Measurements from ENCODE around the gene ZFC3H1. TPM values are rescaled to one million over a fixed set of nuclear protein-coding genes. Genes with fewer than 3 reads are reported as not detected.

The ZFC3H1 gene
- total and polyA plus RNA-seq, 12 donors: 6.9 to 26.5 (median 17.2) TPM

DNA sequence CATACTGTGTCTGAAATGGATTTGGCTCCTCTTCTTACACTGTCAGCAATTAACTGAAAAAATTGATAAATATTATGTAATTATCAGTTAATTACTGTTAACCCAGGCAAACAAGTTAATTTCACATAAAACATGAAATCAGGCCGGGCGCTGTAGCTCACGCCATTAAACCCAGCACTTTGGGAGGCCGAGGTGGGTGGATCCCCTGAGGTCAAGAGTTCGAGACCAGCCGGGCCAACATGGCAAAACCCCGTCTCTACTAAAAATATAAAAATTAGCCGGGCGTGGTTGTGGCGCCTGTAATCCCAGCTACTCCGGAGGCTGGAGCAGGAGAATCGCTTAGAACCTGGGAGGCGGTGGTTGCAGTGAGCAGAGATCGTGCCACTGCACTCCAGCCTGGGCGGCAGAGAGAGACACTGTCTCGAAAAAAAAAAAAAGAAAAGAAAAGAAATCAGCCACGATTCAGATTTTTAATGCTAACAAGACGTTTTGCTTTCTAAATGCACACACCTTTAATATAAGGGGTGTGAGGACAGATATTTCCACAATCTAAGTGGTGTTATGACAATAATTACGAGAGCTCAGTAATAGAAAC is 21.8 kb upstream of the ZFC3H1 start:
- Histone ChIP-seq H3K27me3 (no peaks in the 10 kb centered on the region), H3K9me3 (no peaks in the 10 kb centered on the region), H3K36me3 (peaks cover 0 to 9% (median 0%) of the 10 kb centered on the region in 9 donors), H3K27ac (peak overlapping the region; percentile 58 to 96 (median 92)), H3K4me3 (peak overlapping the region; percentile 48 to 78 (median 68)), H3K4me1 (peaks cover 0 to 42% (median 25%) of the 10 kb centered on the region in 9 donors)
- intact Hi-C loops (cut with DNase I): loop anchor here in 5 of 10 donors (2.0 to 5.0 kb wide), 3 partner anchors 21 to 67 kb away; partner anchors contain the start of genes RAB21 (in 2 of the 5) and THAP2 (in 1 of the 5)
- 24 to 27% methylated on average over 19 of the region's 19 CpGs for WGBS, 2 donors
- TF ChIP-seq, protein P1, sequence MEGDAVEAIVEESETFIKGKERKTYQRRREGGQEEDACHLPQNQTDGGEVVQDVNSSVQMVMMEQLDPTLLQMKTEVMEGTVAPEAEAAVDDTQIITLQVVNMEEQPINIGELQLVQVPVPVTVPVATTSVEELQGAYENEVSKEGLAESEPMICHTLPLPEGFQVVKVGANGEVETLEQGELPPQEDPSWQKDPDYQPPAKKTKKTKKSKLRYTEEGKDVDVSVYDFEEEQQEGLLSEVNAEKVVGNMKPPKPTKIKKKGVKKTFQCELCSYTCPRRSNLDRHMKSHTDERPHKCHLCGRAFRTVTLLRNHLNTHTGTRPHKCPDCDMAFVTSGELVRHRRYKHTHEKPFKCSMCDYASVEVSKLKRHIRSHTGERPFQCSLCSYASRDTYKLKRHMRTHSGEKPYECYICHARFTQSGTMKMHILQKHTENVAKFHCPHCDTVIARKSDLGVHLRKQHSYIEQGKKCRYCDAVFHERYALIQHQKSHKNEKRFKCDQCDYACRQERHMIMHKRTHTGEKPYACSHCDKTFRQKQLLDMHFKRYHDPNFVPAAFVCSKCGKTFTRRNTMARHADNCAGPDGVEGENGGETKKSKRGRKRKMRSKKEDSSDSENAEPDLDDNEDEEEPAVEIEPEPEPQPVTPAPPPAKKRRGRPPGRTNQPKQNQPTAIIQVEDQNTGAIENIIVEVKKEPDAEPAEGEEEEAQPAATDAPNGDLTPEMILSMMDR (IDR thresholded peaks at IDR 0.05): no peak
- DNase-seq: no peak
- ATAC-seq: peak in 1 of 8 donors; percentile 35

DNA sequence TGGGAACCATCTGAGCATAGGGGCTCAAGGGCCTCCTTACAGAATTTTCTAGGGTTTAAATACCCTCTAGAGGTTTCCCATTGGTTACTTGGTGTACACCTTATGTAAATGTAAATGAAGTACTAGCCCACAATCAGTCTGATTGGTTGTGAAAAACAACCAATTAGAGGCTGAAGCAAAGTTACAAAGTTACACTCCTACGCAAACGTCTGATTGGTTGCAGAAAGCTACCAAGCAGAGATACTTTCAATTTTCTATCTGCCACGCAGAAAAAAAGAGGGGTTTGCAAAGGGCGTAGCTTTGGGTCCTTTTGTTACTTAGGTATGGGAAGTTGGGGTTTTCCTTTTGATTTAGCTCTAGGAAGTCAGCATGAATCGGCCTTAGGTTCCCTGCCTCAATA is 20.4 kb upstream of the ZFC3H1 start:
- Histone ChIP-seq H3K36me3 (peaks cover 0 to under 1% (median 0%) of the 10 kb centered on the region in 9 donors), H3K9me3 (no peaks in the 10 kb centered on the region), H3K4me3 (peak overlapping the region in 1 of 10 donors; percentile 13), H3K4me1 (peaks cover 0 to 41% (median 25%) of the 10 kb centered on the region in 9 donors), H3K27ac (no peak overlapping the region), H3K27me3 (no peaks in the 10 kb centered on the region)
- WGBS, 2 donors: 69 to 75% methylated on average over 5 of the region's 5 CpGs
- DNase-seq (no peak), ATAC-seq (no peak)
- TF ChIP-seq, protein P1 (IDR thresholded peaks at IDR 0.05): no peak
- intact Hi-C loops (cut with DNase I): loop anchor here in 1 of 10 donors (2.0 kb wide), 1 partner anchor 19 kb away; the partner anchor contains the start of gene THAP2

DNA sequence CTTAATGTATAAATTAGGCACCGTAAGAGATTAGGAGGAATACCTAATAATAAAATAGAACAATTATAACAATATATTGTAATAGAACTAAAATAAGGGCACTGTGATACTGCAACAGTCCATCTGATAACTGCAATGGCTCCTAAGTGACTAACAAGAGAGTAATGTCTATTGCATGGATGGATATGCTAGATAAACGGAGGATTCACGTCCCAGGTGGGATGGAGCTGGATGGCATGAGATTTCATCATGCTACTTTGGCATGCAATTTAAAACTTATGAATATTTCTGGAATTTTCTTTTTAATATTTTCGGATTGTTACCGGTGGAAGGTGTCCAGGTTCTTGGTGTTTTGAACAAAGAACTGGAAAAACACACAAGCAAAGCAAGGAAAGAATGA is 20.0 kb upstream of the ZFC3H1 start:
- TF ChIP-seq, protein P1 (IDR thresholded peaks at IDR 0.05): no peak
- no peak for DNase-seq
- H3K27ac ChIP-seq: no peak overlapping the region
- intact Hi-C loops (cut with DNase I): loop anchor here in 1 of 10 donors (2.0 kb wide), 1 partner anchor 19 kb away; the partner anchor contains the start of gene THAP2
- H3K4me1 ChIP-seq: peaks cover 0 to 37% (median 23%) of the 10 kb centered on the region in 9 donors
- no peaks in the 10 kb centered on the region for H3K9me3 ChIP-seq
- no peaks in the 10 kb centered on the region for H3K27me3 ChIP-seq
- H3K4me3 ChIP-seq: no peak overlapping the region
- peaks cover 0 to 5% (median 0%) of the 10 kb centered on the region in 9 donors for H3K36me3 ChIP-seq
- no peak for ATAC-seq
- 91 to 93% methylated on average over 5 of the region's 5 CpGs for WGBS, 2 donors

DNA sequence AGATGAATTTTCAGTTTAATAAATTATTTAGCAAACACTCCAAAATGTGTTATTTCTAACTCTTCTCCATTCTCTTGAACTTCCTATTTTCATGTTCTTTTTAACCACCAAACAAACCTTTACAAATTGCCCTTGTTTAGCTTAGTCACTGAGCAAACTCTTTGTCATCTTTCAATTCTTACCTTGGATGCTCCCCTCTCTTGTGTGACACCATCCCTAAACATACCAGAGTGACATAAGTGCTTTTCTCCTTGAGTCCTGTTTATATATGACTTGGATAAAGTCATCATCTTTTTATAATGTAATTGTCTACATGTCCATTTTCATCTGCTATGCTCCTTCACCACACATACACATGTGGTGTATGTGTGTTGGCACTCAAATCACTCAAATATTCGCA is 18.8 kb upstream of the ZFC3H1 start:
- TF ChIP-seq, protein P1 (IDR thresholded peaks at IDR 0.05): no peak
- H3K27me3 ChIP-seq: no peaks in the 10 kb centered on the region
- no peak for DNase-seq
- intact Hi-C loops (cut with DNase I): no loop called here
- H3K4me1 ChIP-seq: peaks cover 0 to 26% (median 11%) of the 10 kb centered on the region in 9 donors
- no peak overlapping the region for H3K4me3 ChIP-seq
- no peak overlapping the region for H3K27ac ChIP-seq
- ATAC-seq: no peak
- H3K36me3 ChIP-seq: peaks cover 0 to 13% (median 0%) of the 10 kb centered on the region in 9 donors
- 96 to 98% methylated on average over 1 of the region's 1 CpG for WGBS, 2 donors
- no peaks in the 10 kb centered on the region for H3K9me3 ChIP-seq

Measured in heart right ventricle (tissue), 16 donors.